Islet precursor cell (in vitro differentiated cells): ENCODE results near the gene ZNF280A.
"Not testable (repeated sequence)": the region's sequence is repeated elsewhere in the genome, so short reads cannot be mapped to it uniquely, and the experiment has no call there.

Source experiments
- DNase-seq: peaks from one replicate; pipeline ENCODE4 v3.0.0-alpha.2; 2018

ZNF280A gene

GRCh38 chr22:22538226-22538989 lies 18.3 kb upstream of the ZNF280A start:
- no peak for DNase-seq

GRCh38 chr22:22536916-22537315 lies 16.8 kb upstream of the ZNF280A start:
- DNase-seq: no peak

GRCh38 chr22:22536515-22536914 lies 16.4 kb upstream of the ZNF280A start:
- no peak for DNase-seq

- no peak for DNase-seq
These were observed 15.6 kb upstream of the ZNF280A start for GRCh38 chr22:22535662-22536061.

- no peak for DNase-seq
These were observed 14.7 kb upstream of the ZNF280A start for GRCh38 chr22:22534604-22535415.

GRCh38 chr22:22533863-22534262 lies 13.8 kb upstream of the ZNF280A start:
- DNase-seq: no peak

DNA sequence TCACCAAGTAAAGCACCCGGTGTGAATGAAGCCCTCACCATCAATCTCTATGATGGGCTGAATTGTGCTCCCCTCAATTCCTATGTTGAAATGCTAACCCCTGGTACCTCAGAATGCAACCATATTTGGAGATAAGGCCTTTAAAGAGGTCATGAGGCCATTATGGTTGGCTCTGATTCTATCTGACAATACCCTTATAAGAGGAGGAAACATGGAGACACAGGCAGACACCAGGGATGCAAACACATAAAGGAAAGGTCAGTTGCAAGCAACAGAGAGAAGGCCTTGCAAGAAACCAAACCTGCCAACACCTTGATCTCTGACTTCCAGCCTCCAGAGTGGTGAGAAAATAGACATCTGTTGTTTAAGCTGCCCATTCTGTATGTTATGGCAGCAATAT lies 13.3 kb upstream of the ZNF280A start:
- no peak for DNase-seq

GRCh38 chr22:22532547-22533071 lies 12.5 kb upstream of the ZNF280A start:
- not testable (repeated sequence) for DNase-seq

DNA sequence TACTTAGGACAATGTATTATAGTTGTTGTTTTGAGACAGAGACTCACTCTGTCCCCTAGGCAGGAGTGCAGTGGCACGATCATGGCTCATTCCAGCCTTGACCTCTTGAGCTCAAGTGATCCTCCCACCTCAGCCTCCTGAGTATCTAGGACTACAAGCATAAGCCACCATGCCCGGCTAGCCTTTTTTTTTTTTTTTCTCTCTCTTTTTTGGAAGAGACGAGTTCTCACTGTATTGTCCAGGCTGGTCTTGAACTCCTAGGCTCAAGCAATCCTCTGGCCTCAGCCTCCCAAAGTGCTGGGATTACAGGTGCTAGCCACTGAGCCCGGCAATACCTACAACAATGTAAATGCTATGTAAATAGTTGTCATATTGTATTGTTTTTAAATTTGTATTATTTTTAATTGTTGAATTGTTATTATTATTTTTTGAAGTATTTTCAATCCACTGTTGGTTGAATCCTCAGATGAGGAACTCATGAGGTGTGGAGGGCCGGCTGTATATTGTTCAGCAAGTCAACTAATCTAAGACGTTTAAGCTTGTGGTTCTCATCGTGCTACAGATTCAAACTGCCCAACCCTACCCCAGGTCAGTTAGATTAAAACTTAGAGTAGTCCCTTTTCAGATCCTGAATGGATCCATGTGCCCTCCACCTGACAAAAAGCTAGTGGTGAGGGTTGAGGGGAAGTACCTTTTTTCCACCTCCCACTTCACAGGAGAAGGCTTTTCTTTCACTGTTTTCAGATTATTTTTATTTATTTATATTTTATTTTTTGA lies 11.9 kb upstream of the ZNF280A start:
- DNase-seq: no peak

- DNase-seq: no peak
These were observed 8.7 kb upstream of the ZNF280A start for GRCh38 chr22:22528780-22529179.

- no peak for DNase-seq
These were observed 7.2 kb upstream of the ZNF280A start for GRCh38 chr22:22527312-22527711.

DNA sequence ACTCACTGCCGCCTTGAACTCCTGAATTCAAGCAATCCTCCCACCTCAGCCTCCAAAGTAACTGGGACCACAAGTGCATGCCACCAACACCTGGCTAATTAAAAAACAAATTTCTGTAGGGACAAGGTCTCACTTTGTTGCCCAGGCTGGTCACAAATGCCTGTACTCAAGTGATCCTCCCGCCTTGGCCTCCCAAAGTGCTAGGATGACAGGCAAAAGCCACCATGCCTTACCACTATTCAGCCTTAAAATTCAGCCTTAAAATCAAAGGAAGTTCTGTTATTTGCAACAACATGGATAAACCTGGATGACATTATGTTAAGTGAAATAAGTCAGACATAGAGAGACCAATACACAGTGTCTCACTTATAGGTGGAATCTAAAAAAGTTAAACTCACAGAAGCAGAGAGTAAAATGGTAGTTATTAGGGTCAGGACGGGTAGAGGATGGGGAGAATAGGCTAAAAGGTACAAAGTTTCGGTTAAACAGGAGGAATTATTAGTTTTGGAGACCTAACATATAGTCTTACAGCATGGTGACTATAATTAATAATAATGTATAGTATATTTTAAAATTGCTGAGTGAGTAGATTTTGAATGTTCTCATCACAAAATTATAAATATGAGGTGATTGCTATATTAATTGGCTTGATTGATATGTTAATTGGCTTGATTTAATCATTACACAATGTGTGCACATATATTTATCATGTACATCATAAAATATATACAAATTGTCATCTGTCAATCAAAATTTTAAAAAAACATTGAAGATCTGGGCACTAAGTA lies 6.2 kb upstream of the ZNF280A start:
- DNase-seq: no peak

- no peak for DNase-seq
These were observed 3.4 kb upstream of the ZNF280A start for GRCh38 chr22:22523494-22523893.

GRCh38 chr22:22521631-22522030 lies 1.6 kb upstream of the ZNF280A start:
- DNase-seq: no peak

DNA sequence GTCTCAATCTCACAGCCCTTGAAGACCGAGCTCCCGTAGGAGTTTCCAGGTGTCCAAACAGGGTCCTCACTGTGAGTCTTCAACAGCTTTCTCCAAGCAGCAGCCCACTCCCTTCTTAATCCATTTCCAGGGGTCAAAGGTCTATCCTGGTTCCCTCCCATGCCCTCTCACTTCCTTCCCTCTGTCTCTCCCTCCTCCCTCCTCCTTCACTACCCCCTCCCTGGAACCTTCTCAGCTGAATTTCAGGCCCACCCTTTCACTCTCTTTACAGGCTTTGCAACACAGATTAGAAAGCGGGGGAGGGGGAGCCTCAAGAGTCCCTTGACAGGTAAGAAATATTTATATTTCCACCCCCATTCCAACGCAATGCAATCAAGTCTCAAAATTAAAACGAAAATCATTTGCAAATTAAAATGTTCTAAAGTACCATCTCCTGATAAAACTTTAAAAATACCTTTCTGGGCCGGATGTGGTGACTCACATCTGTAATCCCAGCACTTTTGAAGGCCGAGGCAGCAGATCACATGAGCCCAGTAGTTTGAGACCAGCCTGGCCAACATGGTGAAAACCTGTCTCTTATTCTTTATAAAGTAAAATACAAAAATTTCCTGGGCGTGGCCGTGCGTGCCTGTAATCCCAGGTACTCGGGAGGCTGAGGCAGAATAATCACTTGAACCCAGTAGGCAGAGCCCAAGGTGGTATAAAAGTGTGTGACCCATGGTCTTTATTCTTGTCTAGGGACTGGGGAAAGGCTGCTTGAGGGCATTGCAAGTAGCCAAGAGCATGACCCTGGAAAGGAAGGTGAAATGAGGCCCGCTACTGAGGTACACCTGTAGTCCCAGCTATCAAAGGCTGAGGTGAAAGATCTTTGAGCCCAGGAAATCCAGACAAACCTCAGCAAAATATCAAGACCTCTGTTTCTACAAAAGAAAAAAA lies 865 bp upstream of the ZNF280A start:
- DNase-seq: no peak

DNA sequence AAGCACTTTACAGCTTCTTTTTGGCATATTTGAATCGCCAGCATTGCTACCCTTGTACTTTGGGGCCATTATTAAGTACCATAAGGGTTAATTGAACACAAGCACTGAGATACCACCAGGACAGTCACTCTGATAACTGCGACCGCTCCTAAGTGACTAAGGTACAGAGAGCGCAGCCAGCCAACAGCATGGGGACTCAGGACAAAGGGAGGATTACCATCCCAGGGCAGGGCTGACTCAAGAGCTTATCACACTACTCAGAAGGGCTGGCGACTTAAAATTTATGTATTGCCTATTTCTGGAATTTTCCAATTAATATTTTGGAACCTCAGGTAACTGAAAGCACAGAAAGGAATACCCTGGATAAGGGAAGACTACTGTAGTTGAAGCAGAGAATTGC lies 479 bp downstream of the ZNF280A start:
- no peak for DNase-seq

- no peak for DNase-seq
These were observed 3.1 kb downstream of the ZNF280A start for GRCh38 chr22:22516992-22517391.

- no peak for DNase-seq
These were observed 4.2 kb downstream of the ZNF280A start for GRCh38 chr22:22515890-22516289.

DNA sequence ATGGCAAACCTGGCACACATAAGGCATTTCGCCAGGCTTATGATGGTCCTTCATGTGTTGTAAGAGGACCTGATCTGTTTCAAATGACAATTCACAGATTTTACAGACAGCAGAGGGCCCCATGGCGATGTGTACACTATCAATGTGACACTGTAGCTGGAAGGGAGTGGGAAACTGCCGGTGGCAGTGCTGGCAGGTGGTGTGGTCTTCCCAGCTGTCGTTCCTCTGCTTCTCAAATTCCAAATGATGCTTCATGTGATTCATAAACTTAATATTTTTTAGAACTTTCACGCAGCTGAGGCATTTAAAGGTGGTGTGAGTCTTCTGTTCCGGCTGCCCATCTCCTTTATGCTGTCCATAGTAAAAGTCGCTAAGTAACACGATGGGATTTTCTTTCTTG lies 5.6 kb downstream of the ZNF280A start:
- not testable (repeated sequence) for DNase-seq

DNA sequence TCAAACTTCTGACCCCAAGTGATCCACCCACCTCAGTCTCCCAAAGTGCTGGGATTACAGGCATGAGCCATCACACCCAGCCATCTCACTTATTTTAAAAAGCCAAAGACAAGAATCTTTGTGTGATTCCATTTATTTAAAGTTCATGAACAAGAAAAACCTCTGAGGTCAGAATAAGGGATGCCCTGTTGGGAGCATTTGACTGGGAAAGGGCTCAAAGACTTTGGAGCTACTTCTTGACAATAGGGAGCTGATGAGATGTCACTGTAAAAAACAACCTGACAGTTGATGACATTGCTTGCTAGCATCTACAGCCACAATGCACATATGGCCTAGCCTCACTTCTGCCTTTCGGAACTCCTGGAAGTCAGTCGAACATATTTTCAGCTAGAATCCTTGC lies 6.5 kb downstream of the ZNF280A start:
- no peak for DNase-seq

DNA sequence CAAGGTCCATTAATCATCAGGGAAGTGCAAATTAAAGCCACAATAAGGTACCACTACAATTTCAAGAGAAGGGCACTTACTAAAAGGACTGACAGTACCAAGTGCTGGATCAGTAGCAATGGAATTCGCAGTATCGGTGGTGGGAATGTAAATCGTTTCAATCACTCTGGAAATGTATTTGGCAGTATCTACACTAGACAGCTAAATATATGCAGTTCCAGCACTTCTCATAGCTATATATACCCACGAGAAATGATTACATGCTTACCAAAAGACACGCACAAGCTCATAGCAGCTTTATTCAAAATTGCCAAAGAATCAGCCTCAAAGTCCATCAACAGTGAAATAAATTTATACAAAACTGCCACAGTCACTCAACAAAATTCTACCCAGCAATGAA lies 7.1 kb downstream of the ZNF280A start:
- no peak for DNase-seq
